GM21786 (cell line): Measurements from ENCODE around the gene VARS2.
"Not testable (repeated sequence)": the region's sequence is repeated elsewhere in the genome, so short reads cannot be mapped to it uniquely, and the experiment has no call there.

Source experiments
- ATAC-seq: cut with Tn5 transposase; IDR thresholded peaks from one replicate; pipeline ENCODE4 v1.9.1; 2021; ENCODE audit not compliant: unreplicated experiment

Gene VARS2

GRCh38 chr6:30960907-30961673, 47.1 kb downstream of the VARS2 start:
- no peak for ATAC-seq

- no peak for ATAC-seq
Measured at GRCh38 chr6:30962716-30963115, 48.7 kb downstream of the VARS2 start.

- ATAC-seq = no peak
Measured at GRCh38 chr6:30963641-30964040, 49.6 kb downstream of the VARS2 start.

DNA sequence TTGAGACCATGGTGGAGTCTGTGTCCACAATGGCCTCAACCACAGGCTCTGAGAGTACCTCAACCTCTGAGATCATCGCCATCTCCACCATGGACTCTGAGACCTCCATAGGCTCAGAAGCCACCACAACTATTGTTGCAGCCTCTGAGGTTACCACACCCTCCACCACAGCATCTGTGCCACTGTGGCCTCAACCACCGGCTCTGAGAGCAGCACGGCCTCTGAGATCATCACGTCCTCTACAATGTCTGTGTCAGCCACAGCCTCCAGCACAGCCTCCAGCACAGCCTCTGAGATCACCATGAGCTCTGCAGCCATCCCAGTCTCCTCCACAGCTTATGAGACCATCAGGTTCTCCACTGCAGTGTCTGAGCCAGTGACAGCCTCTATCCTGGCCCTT, 50.0 kb downstream of the VARS2 start:
- ATAC-seq = no peak

DNA sequence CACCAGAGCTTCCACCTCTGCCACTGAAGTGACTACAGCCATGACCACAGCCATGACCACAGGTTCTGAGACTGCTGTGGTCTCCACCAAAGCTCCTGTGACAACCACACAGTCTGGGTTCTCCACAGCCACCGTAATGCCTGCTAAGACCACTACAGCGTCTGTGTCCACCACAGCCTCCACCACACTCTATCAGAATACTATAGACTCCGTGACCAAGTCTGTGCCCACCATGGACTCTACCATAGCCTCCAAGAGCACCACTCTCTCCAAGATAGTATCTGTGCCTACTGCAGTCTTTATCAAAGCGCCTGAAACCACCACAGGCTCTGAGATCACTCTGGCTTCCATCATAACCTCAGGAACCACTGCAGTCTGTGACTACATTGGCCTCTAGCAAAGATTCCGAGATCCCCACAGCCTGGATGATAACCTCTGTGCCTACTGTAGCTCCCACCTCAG, 51.1 kb downstream of the VARS2 start:
- no peak for ATAC-seq

GRCh38 chr6:30966154-30966553, 52.1 kb downstream of the VARS2 start:
- no peak for ATAC-seq

GRCh38 chr6:30969171-30969570, 55.1 kb downstream of the VARS2 start:
- ATAC-seq = not testable (repeated sequence)

DNA sequence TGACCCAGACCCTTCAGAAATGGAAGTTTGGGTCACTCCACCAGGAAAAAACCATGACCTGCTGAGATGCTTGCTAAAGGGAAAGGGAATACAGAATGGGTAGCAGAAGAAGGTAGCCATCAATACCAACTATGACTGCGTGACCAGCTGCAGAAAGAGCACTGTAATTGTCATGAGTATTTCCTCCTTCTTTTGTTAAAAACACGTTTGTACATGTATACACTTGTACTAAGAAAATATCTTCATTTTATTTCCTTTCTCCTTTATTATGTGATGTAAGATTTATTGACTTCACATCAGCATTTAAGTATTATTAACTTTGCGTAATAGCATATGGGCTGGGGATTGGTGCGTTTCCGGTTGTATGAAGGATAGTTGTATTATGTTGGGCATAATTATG, 56.9 kb downstream of the VARS2 start:
- ATAC-seq = no peak

DNA sequence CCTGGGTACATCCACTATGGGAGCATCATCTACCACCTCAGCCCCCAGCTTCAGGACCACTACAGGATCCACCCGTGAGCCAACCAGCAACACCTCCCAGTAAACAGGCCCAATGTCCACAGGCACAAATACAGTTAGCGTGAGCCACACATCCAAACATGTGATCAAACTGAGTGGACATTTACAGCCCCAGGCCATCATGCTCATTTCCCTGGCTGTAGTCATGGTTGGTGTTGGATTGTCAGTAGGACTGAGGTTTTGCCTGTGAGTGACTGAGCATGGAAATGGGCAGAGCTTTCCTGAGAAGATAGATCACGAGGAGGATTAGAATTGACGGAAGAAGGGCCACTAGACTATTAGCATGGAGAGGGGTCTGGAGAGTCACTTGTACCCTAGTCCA, 58.8 kb downstream of the VARS2 start:
- no peak for ATAC-seq

- no peak for ATAC-seq
Measured at GRCh38 chr6:30974490-30975252, 60.6 kb downstream of the VARS2 start.
